Measurements from ENCODE around the gene PRKCZ.
"Not testable (repeated sequence)": the region's sequence is repeated elsewhere in the genome, so short reads cannot be mapped to it uniquely, and the experiment has no call there.

Gene PRKCZ

DNA sequence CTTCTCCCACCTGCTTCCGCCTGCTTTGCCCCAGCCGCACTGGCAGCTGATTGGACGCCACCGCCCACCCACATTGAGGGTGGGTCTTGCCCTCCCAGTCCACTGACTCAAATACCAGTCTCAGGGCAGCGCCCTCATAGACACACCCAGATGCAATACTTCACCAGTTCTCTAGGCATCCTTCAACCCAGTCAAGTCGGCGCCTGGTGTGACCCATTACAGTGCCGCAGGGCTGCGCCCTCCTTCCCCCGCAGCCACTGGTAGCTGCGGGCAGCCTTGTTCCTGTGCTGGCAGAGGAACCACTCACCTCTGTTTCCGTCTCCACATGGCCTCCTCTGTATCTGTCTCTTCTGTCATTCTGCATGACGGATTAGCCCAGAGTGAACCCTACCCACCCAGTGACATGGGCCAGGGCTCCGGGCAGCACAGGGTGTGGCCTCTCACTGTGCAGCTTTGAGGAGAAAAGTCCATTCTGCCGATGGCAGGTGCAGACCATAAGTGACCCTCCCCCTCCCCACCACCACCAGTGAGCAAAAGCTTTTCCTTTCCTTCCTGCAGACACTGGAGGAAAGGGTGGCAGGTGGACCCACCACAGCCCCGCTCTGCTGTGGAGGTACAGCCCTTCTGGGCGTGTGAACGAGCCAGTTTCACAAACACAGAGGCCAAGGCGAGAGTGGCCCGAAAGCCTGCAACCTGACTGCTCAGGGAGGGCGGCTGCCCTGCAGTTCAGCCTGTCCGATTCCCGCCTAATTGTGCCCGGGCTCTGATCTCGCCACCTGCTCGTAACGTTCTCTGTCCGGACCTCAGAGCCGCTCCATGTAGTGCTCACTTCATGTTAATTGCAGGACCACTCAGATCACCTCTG lies 87.3 kb downstream of the PRKCZ start:
- no peak for DNase-seq

DNA sequence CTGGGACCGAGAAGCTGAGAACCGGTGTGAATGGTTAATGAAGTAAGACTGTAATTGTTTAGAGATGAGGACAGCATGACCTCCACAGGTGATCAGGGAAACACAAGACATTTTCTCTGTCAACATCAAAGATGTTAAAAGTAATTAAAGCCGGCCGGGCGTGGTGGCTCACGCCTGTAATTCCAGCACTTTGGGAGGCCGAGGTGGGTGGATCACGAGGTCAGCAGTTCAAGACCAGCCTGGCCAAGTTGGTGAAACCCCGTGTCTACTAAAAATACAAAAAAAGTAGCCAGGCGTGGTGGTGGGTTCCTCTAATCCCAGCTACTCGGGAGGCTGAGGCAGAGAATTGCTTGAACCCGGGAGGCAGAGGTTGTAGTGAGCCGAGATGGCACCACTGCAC lies 88.9 kb downstream of the PRKCZ start:
- not testable (repeated sequence) for DNase-seq

DNA sequence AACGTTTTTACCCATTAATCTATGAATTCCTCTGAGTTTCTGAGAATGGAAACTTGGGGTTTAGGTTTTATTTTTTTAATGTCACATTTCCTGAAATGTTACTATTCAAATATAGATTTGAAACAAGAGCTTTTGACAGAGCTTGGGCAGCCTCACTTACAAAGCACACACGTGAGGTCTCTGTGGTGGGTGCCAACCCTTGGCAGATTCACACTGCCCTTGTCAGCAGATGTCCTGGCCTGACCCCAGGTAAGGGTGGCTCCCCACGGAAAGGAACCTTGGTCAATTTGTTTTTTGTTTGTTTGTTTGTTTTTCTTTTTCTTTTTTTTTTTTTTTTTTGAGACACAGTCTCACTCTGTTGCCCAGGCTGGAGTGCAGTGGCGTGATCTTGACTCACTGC lies 90.8 kb downstream of the PRKCZ start:
- DNase-seq: no peak

DNA sequence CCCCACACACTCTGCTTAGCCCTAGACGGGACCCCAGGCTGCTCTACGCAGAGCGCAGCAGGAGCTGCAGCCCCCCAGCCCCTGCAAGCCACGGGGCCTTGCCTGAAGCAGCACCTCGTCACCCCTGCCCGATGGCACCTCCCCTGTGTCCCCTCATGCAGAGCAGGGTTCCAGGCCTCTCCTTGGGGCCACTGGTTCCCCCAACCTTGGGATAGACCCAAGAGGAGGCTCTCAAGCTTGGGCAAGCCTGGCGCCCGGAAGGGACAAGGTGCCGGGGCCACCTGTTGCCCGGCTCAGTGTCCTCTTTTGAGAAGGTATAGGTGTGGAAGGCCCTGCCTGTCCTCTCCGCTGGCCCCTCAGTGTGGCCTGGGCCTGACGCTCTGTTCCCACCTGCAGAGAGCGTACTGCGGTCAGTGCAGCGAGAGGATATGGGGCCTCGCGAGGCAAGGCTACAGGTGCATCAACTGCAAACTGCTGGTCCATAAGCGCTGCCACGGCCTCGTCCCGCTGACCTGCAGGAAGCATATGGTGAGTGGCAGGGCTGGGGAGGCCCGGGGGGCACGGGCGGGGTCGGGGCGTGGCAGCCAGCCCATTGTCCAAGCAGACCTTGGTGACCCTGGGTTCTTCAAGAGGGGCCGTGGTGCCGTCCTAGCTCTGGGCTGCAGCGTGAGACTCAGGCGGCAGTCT lies 93.7 kb downstream of the PRKCZ start:
- DNase-seq: no peak

DNA sequence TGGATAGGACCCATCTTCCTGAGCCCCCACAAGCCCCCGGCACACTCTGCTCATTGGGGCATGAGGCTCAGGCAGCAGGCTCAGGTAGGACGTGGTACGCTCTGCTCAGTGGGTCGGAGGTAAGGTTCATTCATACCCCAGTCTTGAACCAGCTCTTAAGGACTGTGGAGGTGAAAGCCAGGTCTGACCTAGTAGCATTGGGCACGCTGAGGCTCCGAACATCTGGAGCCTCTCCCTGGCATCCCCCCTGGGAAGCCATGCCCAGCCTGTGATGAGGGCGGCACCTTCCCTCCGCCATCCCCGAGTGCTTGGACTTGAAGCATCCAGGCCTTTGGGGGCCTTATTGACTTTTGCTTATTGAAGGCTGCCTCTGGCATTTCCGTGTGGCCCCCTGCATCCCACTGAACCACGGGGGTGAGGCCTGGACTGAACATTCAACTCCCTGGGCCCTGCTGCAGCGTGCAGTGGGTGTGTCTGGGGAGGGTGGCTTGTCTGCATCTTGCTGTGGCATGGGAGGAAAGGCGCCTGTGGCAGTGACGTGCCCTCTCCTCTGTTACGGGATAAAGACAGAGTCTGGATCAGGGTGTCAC lies 94.4 kb downstream of the PRKCZ start:
- no peak for DNase-seq

DNA sequence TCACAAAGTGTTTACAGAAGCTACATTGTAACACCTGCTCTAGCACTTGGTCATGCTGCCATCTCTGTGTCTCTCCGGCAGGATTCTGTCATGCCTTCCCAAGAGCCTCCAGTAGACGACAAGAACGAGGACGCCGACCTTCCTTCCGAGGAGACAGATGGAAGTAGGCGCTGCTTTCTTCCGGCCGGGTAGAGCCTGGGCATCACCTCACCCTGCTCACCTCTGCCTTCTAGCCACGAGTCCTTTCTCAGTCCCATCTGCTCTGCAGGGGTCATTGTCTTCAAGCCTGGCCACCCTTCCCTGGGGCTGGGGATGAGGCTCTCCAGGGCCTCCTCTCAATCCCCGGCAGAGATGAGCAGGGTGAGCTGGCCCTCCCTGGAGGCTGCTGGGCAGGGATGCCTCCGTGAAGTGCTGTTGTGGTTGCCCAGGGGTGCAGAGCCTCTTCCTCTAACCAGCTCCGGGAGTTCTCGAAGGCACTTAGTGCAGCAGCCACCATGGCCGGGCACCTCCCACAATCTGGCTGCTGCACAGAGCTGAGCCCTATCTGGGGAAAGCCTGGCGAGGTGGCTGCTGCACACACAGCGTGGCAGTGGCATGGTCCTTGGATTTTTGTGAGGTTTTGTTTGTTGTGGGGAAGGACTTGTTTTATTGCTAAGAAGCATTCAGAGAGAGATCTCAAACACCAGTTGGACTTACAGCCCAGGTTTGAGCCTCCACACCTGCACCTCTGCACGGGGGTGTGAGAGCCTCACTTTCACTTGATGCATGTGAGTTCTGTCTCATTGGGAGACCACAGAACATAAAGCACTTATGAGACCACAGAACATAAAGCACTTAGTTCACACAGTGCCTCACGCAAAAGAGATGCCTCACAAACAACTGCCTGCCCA lies 96.0 kb downstream of the PRKCZ start:
- no peak for DNase-seq

DNA sequence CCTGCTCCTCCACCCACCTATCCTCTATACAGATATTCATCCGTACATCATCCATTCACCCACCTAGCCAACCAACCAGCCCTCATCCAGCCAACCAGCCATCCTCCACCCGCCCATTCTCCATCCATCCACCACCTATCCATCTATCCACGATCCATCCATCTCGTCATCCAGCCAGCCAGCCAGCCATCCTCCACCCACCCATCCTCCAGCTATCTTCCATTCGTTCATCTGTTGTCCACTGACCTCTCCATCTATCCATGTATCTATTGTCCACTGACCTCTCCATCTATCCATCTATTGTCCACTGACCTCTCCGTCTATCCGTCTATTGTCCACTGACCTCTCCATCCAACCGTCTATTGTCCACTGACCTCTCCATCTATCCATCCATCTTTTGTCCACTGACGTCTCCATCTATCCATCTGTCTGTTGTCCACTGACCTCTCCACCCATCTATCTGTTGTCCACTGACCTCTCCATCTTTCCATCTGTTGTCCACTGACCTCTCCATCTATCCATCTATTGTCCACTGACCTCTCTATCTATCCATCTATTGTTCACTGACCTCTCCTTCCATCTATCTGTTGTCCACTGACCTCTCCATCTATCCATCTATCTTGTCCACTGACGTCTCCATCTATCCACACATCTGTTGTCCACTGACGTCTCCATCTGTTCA lies 96.8 kb downstream of the PRKCZ start:
- no peak for DNase-seq

DNA sequence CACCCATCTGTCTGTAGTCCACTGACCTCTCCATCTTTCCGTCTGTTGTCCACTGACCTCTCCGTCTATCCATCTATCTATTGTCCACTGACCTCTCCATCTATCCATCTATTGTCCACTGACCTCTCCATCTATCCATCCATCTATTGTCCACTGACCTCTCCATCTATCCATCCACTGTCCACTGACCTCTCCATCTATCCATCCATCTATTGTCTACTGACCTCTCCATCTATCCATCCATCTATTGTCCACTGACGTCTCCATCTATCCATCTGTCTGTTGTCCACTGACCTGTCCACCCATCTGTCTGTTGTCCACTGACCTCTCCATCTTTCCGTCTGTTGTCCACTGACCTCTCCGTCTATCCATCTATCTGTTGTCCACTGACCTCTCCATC lies 97.7 kb downstream of the PRKCZ start:
- DNase-seq: not testable (repeated sequence)

DNA sequence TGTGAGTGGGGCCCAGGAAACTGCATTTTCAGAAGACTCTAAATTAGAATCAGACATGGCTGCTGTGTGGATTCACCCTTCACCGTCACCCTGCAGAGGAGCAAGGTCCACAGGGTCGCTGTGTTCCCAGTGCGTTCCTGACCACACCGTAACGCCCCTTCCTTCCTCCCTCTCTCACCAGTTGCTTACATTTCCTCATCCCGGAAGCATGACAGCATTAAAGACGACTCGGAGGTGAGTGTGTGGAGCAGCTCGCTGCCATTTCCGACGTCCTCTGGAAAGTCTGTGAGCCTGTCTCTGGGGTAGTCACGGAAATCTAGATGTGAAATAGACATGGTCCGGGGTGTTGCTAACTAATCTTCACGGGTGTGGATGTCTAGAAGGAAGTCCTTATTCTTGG lies 98.5 kb downstream of the PRKCZ start:
- DNase-seq: no peak

DNA sequence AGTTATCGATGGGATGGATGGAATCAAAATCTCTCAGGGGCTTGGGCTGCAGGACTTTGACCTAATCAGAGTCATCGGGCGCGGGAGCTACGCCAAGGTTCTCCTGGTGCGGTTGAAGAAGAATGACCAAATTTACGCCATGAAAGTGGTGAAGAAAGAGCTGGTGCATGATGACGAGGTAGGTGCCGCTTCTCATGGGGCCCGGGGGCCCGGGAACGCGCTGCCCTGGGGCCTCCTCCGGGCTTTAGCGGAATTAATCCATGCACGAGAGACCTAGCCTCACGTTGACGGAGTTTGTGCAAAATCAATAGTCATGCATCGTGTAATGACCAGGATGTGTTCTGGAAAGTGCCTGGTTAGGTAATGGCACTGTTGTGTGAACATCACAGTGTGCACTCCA lies 100.6 kb downstream of the PRKCZ start:
- DNase-seq: no peak

DNA sequence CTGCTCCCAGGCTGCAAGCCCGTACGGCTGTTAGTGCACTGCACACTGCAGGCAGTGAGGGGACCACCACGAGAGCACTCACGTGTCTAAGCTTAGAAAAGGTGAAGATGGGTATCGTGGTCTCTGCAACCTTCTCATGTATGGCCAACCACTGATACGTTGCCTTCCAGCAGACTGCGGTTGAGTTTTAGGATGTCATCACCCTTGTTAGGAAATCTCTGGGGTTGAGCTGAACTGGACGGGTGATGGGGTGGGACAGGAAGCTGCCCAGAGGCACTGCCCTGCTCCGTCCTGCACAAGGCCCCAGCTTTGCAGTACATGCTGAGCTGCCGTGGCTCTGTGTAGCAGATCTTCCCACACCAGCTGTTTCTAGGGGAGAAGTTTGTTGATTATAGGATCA lies 101.0 kb downstream of the PRKCZ start:
- DNase-seq: no peak

DNA sequence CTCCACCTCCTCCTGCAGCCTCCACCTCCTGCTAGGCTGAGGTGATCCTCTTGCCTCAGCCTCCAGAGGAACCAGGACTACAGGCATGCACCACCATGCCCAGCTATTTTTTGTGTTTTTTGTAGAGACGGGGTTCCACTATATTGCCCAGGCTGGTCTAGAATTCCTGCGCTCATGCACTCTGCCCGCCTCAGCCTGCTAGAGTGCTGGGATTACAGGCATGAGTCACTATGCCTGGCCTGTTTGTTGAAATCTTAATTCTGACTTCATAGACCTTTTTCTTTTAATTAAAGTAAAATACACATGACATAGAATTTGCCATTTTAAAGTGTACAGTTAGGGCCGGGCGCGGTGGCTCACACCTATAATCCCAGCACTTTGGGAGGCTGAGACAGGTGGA lies 101.7 kb downstream of the PRKCZ start:
- DNase-seq: no peak

DNA sequence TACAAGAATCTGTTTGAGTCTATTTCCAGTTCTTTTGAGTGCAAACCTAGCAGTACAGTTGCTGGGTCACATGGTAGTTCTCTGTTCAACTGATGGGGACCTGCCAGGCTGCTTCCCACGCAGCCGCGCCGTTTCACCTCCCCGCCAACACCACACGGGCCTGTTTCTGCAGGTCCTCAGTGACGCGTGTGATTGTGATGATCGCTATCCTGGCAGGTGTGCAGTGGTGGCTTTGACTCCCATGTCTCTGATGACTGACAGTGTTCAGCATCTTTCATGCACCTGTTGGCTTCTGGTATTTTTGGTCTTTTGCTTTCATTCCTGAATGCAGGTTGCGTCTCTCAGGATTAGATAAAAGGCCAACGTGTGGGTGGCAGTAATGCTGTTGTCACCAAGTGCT lies 102.7 kb downstream of the PRKCZ start:
- DNase-seq: no peak

DNA sequence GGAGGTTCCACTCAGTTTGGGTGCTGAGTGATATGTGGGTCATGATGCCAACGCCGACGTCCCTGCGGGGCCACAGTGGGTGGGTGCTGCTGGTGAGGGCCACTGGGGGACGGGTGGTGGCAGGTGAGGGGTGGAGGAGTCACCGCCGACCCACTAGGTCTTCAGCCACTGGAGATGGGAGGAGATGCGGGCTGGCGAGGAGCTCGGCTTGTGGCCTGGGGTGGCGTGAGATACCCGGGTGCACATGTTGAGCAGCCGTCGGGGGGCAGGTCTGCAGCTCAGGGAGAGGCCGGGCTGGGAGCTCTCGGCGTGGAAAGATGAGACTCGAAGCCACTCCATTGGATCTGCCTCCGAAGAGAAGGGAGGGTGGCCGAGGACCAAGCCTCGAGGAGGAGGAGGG lies 103.8 kb downstream of the PRKCZ start:
- no peak for DNase-seq

DNA sequence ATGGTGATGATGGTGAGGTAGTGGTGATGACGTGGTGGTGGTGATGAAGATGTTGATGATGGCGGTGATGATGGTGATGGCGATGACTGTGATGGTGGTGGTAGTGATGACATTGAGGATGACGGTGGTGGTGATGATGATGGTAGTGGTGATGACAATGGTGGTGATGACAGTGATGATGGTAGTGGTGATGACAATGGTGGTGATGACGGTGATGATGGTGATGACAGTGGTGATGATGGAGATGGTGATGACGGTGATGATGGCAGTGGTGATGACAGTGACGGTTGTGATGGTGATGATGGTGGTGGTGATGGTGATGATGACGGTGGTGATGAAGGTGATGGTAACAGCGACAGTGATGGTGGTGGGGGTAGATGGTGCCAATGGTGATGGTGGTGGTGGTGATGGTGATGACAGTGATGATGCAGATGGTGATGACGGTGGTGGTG lies 105.0 kb downstream of the PRKCZ start:
- no peak for DNase-seq

DNA sequence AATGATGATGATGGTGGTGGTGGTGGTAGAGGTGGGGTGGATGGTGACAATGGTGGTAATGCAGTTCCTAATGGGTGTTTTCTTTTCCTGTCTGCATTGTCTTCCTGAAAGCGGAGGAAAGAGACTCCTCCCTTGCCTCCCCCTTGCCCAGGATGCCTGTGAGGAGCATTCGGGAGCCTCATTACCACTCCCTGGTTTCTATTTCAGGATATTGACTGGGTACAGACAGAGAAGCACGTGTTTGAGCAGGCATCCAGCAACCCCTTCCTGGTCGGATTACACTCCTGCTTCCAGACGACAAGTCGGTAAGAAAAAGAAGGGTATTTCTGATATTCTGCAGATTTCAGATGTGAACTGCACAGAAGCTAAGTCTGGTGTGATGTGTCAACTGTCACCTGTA lies 105.6 kb downstream of the PRKCZ start:
- DNase-seq: no peak

DNA sequence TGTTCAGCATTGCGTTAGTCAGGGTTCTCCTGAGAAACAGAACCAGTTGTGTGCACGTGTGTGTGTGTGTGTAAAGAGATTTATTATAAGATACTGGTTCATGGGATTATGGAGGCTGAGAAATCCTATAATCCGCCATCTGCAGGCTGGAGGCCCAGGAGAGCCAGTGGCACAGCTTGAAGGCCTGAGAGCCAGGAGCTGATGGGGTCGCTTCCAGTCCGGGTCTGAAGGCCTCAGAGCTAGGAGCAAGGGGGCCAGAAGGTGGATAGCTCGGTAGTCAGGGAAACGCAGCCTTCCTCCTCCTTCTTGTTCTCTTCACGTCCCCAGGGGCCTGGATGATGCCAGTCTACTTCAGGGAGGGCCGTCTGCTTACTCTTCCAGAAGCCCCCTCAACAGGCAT lies 106.7 kb downstream of the PRKCZ start:
- DNase-seq: no peak

DNA sequence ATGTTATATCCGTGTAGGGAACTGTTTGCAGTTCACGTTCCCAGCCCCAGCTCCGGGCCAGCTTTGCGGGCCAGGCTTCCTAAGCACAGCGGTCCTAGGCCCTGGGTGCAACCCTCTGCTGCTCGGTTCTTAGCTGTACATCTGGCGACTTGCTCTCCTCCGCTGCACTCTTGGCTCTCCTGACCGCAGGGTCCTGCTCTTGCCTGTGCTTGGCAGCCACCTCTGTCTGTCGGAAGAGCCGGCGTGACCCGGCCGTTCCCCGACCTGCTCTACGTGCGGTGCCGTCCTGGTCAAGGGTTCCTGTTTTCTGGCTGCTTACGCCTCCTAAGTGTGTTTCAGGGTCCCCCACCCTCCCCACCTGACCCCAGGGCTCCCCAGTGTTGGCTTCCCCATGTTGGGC lies 107.6 kb downstream of the PRKCZ start:
- DNase-seq: no peak

DNA sequence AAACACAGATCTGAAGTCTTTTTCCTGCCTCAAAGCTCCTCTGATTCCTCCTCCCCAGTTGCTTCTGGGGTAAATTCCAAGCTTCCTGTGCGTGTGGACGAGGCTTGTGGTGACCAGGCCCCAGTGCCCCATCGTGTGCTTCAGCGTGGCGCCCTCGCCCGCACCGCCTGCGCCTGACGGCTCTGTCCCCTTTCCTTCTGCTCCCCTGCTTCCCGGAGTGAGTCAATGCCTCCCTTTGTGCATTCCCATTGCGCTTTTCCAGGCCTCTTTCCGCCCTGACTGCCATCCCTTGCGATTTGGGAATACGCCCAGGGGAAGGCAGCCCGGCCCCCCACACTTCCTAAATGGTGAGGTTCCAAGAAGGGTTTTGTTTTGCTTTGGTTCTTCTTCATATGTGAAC lies 108.1 kb downstream of the PRKCZ start:
- DNase-seq: no peak

DNA sequence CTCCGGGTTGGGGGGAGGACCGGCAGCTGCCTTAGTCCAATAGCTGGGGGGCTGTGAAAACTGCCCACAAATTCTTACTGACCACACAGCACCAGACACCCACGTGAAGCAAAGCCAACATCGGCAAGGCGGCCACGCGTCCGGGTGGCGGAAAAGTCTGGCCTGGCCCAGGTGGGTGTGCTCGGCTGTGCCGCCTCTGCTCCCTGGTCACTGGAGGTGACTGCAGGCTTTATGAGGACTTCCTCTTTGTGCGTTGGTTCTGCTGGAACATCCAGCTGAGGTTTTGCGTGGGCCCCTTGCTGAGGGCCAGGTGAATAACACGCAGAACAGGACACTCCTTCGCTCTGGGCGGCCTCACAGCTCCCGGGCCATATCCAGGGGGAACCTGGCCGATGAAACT lies 108.9 kb downstream of the PRKCZ start:
- DNase-seq: no peak

DNA sequence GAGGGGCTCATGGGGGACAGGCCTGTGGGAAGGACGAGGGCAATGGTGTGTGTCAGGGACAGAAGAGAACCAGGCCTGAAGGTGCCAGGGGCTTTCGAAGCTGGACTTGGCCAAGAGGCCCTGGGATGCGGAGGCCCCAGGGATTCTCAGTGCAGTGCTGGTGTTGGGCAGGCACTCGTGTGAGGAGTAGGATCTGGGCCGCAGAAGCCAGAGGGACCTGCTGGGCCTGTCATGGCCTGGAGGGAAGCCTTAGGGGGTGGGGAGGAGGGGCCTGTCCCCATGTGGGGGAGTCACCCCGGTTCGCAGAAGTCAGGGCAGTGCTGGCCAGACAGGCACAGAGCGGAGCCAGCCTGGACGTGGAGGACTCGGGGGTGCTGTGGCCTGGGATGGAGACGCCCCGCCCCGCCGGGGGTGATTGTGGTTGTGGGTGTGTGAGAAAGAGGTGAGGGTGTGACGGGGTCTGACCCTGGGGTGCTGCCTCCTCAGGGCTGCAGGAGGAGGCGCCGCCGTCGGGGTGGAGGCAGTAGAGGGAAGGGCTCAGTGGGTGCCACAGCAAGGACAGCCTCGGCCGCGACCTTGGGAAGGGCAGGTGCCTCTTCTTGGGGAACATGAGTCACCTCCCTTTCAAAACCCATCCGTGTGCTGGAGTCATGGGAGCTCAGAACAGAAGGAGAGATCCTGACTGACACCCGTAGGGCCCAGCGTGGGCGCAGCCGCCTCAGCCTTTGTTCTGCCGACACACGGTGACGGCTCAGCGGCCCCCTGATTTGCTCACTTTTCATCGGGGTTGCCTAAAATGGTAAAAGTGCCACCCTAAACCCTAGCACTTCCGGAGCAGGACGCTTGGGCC lies 110.5 kb downstream of the PRKCZ start:
- no peak for DNase-seq
